H9 (cell line): Measurements from ENCODE around the gene AP1B1. TPM values are rescaled to one million over a fixed set of nuclear protein-coding genes. Genes with fewer than 3 reads are reported as not detected.

Source experiments
- DNase-seq: peaks from one replicate; pipeline ENCODE4 v3.0.0-alpha.2; 2017
- H2AFZ ChIP-seq: one replicate; pipeline ENCODE4 v1.6.1; 2013; ENCODE audit warnings: mild to moderate bottlenecking, low read length, control low read depth, moderate library complexity
- H2AK5ac ChIP-seq: 2 replicates; pipeline ENCODE4 v1.6.1; 2013; ENCODE audit warnings: low read length, control low read depth, mixed read lengths; ENCODE audit not compliant: insufficient read length
- H2BK120ac ChIP-seq: one replicate; pipeline ENCODE4 v1.6.1; 2013; ENCODE audit warnings: low read depth, mild to moderate bottlenecking, low read length, control low read depth, inconsistent platforms; ENCODE audit not compliant: poor library complexity, severe bottlenecking
- H2BK12ac ChIP-seq: 2 replicates; pipeline ENCODE4 v1.6.1; 2013; ENCODE audit warnings: low read length, control low read depth, mixed read lengths, low read depth; ENCODE audit not compliant: insufficient read length
- H2BK15ac ChIP-seq: 2 replicates; pipeline ENCODE4 v1.6.1; 2013; ENCODE audit warnings: low read depth, low read length, control low read depth
- H2BK20ac ChIP-seq: one replicate; pipeline ENCODE4 v1.6.1; 2013; ENCODE audit warnings: low read depth, mild to moderate bottlenecking, low read length, control low read depth, inconsistent platforms; ENCODE audit not compliant: poor library complexity, severe bottlenecking
- H2BK5ac ChIP-seq: 2 replicates; pipeline ENCODE4 v1.6.1; 2013; ENCODE audit warnings: low read length, control low read depth, mixed read lengths; ENCODE audit not compliant: insufficient read length
- H3K14ac ChIP-seq: 2 replicates; pipeline ENCODE4 v1.6.1; 2013; ENCODE audit warnings: low read length, control low read depth; ENCODE audit not compliant: insufficient read depth
- H3K18ac ChIP-seq: 2 replicates; pipeline ENCODE4 v1.6.1; 2013; ENCODE audit warnings: low read depth, mild to moderate bottlenecking, mixed read lengths, low read length, control low read depth; ENCODE audit not compliant: insufficient read length
- H3K23ac ChIP-seq: 2 replicates; pipeline ENCODE4 v1.6.1; 2013; ENCODE audit warnings: low read length, control low read depth, mixed read lengths, low read depth; ENCODE audit not compliant: insufficient read length
- H3K23me2 ChIP-seq: 2 replicates; pipeline ENCODE4 v1.6.1; 2013; ENCODE audit warnings: low read depth, mild to moderate bottlenecking, mixed read lengths, low read length, control low read depth; ENCODE audit not compliant: insufficient read length, poor library complexity, severe bottlenecking
- H3K27ac ChIP-seq: 2 replicates; pipeline ENCODE4 v1.5.1; 2013; ENCODE audit warnings: low read length, control low read depth, mixed read lengths, low read depth; ENCODE audit not compliant: insufficient read length
- H3K27me3 ChIP-seq: 2 replicates; pipeline ENCODE4 v1.6.1; 2013; ENCODE audit warnings: low read length, control low read depth, inconsistent platforms; ENCODE audit not compliant: insufficient read depth
- H3K4ac ChIP-seq: 2 replicates; pipeline ENCODE4 v1.6.1; 2013; ENCODE audit warnings: low read depth, mild to moderate bottlenecking, control low read depth, inconsistent platforms, low read length, moderate library complexity
- H3K4me1 ChIP-seq: 2 replicates; pipeline ENCODE4 v1.6.1; 2013; ENCODE audit warnings: low read length, control low read depth, inconsistent platforms; ENCODE audit not compliant: insufficient read depth
- H3K4me2 ChIP-seq: 2 replicates; pipeline ENCODE4 v1.6.1; 2013; ENCODE audit warnings: low read length, control low read depth, mixed read lengths; ENCODE audit not compliant: insufficient read length, insufficient read depth
- H3K56ac ChIP-seq: 2 replicates; pipeline ENCODE4 v1.6.1; 2013; ENCODE audit warnings: low read depth, mild to moderate bottlenecking, mixed read lengths, low read length, control low read depth; ENCODE audit not compliant: insufficient read length
- H3K79me1 ChIP-seq: 2 replicates; pipeline ENCODE4 v1.6.1; 2013; ENCODE audit warnings: low read depth, mild to moderate bottlenecking, moderate library complexity, low read length, control low read depth, inconsistent platforms; ENCODE audit not compliant: insufficient read depth, poor library complexity, severe bottlenecking
- H3K79me2 ChIP-seq: 2 replicates; pipeline ENCODE4 v1.6.1; 2013; ENCODE audit warnings: low read length, control low read depth, inconsistent platforms; ENCODE audit not compliant: insufficient read depth
- H3K9ac ChIP-seq: 2 replicates; pipeline ENCODE4 v1.6.1; 2013; ENCODE audit warnings: low read length, control low read depth, mixed read lengths; ENCODE audit not compliant: insufficient read length; ENCODE audit errors: extremely low read depth
- H3K9me3 ChIP-seq: one replicate; pipeline ENCODE4 v1.6.1; 2013; ENCODE audit warnings: low read depth, low read length, inconsistent platforms; ENCODE audit not compliant: control insufficient read depth
- H3T11ph ChIP-seq: one replicate; pipeline ENCODE4 v1.6.1; 2013; ENCODE audit warnings: mild to moderate bottlenecking, low read length, control low read depth, inconsistent platforms
- H4K20me1 ChIP-seq: one replicate; pipeline ENCODE4 v1.6.1; 2013; ENCODE audit not compliant: control insufficient read depth, insufficient read length, insufficient read depth
- H4K5ac ChIP-seq: 2 replicates; pipeline ENCODE4 v1.6.1; 2013; ENCODE audit warnings: low read depth, mild to moderate bottlenecking, mixed read lengths, low read length, control low read depth; ENCODE audit not compliant: insufficient read length
- H4K8ac ChIP-seq: replicated peaks from 2 replicates; pipeline ENCODE4 v1.6.1; 2013; ENCODE audit warnings: low read length, control low read depth, mixed read lengths, low read depth; ENCODE audit not compliant: insufficient read length
- H4K91ac ChIP-seq: 2 replicates; pipeline ENCODE4 v1.6.1; 2013; ENCODE audit warnings: low read depth, mild to moderate bottlenecking, moderate library complexity, mixed read lengths, low read length, control low read depth; ENCODE audit not compliant: insufficient read length
- H3K27ac Mint-ChIP-seq, 3 experiments: 2 replicates in 2 of 3; 3 replicates in 1 of 3; pipeline ENCODE4 v1.8.0; 2020 to 2021; ENCODE audit warnings: mixed read lengths in 3 of 3, mild to moderate bottlenecking in 1 of 3, moderate library complexity in 1 of 3
- H3K27me3 Mint-ChIP-seq: 2 replicates; pipeline ENCODE4 v1.8.0; 2021; ENCODE audit warnings: low read depth, mild to moderate bottlenecking, moderate library complexity, mixed read lengths
- H3K36me3 Mint-ChIP-seq, 3 experiments: 2 replicates in 2 of 3; 3 replicates in 1 of 3; pipeline ENCODE4 v1.8.0; 2020 to 2021; ENCODE audit warnings: low read depth in 3 of 3, mixed read lengths in 3 of 3; ENCODE audit not compliant: insufficient read depth in 1 of 3
- H3K4me1 Mint-ChIP-seq, 2 experiments: 2 replicates each; pipeline ENCODE4 v1.8.0; 2020; ENCODE audit warnings: mixed read lengths in 2 of 2
- H3K4me3 Mint-ChIP-seq, 2 experiments: 2 replicates in 1 of 2; 3 replicates in 1 of 2; pipeline ENCODE4 v1.8.0; 2020 to 2021; ENCODE audit warnings: mild to moderate bottlenecking in 2 of 2, mixed read lengths in 2 of 2, moderate library complexity in 1 of 2
- H3K9me3 Mint-ChIP-seq, 2 experiments: 2 replicates in 1 of 2; 3 replicates in 1 of 2; pipeline ENCODE4 v1.8.0; 2020; ENCODE audit warnings: mild to moderate bottlenecking in 2 of 2, mixed read lengths in 2 of 2, moderate library complexity in 1 of 2
- WGBS: extraction: QIAGEN DNeasy Blood & Tissue Kit; methylation state at CpG from one replicate; pipeline ENCODE4 v1.1.7; 2013; ENCODE audit warnings: missing lambda C conversion rate, low lambda C conversion rate, mixed read lengths; ENCODE audit not compliant: insufficient read length; ENCODE audit errors: extremely low coverage; 5-methylcytosine and 5-hydroxymethylcytosine counted together
- total RNA-seq: library from RNA; stranded (reverse); gene quantifications from 2 replicates; pipeline ENCODE4 v1.2.1, GENCODE V29; 2021
- TF ChIP-seq, protein P1 (sequence below): fragments of 200-600 bp; sonication (generic); conservative IDR thresholded peaks from 3 replicates; pipeline ENCODE4 v1.8.0; 2021; ENCODE audit warnings: antibody characterized with exemption, mild to moderate bottlenecking

The AP1B1 gene
- total RNA-seq, 1 experiment from 2014 or later: 64.0 TPM

- H3K4me3 Mint-ChIP-seq: peak overlapping the region in 1 of 2 experiments; percentile 23; a peak in 1 of 5 replicates
- no peaks in the 10 kb centered on the region for H3K9me3 ChIP-seq
Measured at GRCh38 chr22:29393019-29393608, 4.7 kb upstream of the AP1B1 start.

More at GRCh38 chr22:29393019-29393608, 4.7 kb upstream of the AP1B1 start:
- peaks cover 3 to 5% of the 10 kb centered on the region in 2 experiments for H3K4me1 Mint-ChIP-seq
- Histone ChIP-seq H3K4ac (no peak overlapping the region), H3K4me2 (no peak overlapping the region), H3K27ac (no peak overlapping the region), H2AK5ac (no peak overlapping the region), H3K4me1 (no peaks in the 10 kb centered on the region), H2BK15ac (no peak overlapping the region), H4K5ac (no peak overlapping the region), H2BK5ac (no peak overlapping the region), H4K91ac (no peak overlapping the region), H3K27me3 (no peaks in the 10 kb centered on the region), H3T11ph (no peak overlapping the region), H4K8ac (no peak overlapping the region), H3K14ac (no peak overlapping the region), H3K23me2 (peaks cover under 1% of the 10 kb centered on the region), H3K18ac (no peak overlapping the region), H3K23ac (no peak overlapping the region), H2BK120ac (no peak overlapping the region), H2AFZ (no peak overlapping the region), H3K9ac (no peak overlapping the region), H2BK20ac (no peak overlapping the region), H3K56ac (no peak overlapping the region), H3K79me1 (no peaks in the 10 kb centered on the region), H4K20me1 (no peaks in the 10 kb centered on the region), H2BK12ac (no peak overlapping the region), H3K79me2 (no peaks in the 10 kb centered on the region)
- TF ChIP-seq, protein P1, sequence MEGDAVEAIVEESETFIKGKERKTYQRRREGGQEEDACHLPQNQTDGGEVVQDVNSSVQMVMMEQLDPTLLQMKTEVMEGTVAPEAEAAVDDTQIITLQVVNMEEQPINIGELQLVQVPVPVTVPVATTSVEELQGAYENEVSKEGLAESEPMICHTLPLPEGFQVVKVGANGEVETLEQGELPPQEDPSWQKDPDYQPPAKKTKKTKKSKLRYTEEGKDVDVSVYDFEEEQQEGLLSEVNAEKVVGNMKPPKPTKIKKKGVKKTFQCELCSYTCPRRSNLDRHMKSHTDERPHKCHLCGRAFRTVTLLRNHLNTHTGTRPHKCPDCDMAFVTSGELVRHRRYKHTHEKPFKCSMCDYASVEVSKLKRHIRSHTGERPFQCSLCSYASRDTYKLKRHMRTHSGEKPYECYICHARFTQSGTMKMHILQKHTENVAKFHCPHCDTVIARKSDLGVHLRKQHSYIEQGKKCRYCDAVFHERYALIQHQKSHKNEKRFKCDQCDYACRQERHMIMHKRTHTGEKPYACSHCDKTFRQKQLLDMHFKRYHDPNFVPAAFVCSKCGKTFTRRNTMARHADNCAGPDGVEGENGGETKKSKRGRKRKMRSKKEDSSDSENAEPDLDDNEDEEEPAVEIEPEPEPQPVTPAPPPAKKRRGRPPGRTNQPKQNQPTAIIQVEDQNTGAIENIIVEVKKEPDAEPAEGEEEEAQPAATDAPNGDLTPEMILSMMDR: no peak
- peaks cover 4% of the 10 kb centered on the region for H3K27me3 Mint-ChIP-seq
- H3K36me3 Mint-ChIP-seq: no peaks in the 10 kb centered on the region
- H3K27ac Mint-ChIP-seq: no peak overlapping the region
- WGBS: no CpG with 5 or more reads among the region's 2 CpGs
- no peaks in the 10 kb centered on the region for H3K9me3 Mint-ChIP-seq
- peak; percentile 8 for DNase-seq
